ENCODE measurements around the gene SOWAHA. TPM values are rescaled to one million over a fixed set of nuclear protein-coding genes. Genes with fewer than 3 reads are reported as not detected.

Gene SOWAHA
- total and polyA plus RNA-seq, 2 donors = 1.0 to 4.3 TPM

- peaks cover 3 to 16% of the 10 kb centered on the region in 2 donors for H3K4me1 ChIP-seq (ENCODE audit: control insufficient read depth in 2 of 2, insufficient read depth in 2 of 2, low read length in 2 of 2)
- WGBS = 19% methylated on average over 26 of the region's 26 CpGs
- peaks cover 35 to 77% of the 10 kb centered on the region in 2 donors for H3K27me3 ChIP-seq (ENCODE audit: control insufficient read depth in 2 of 2, insufficient read depth in 1 of 2, low read length in 1 of 2)
- H3K9me3 ChIP-seq (ENCODE audit: control insufficient read depth in 2 of 2, insufficient read depth in 1 of 2, low read length in 1 of 2) = peaks cover 4 to 15% of the 10 kb centered on the region in 2 donors
- DNase-seq (ENCODE audit: low read depth in 6 of 9, low spot score in 9 of 9) = no peak
- peak overlapping the region; percentile 36 to 40 for H3K4me3 ChIP-seq (ENCODE audit: low read length in 2 of 2)
- H3K36me3 ChIP-seq (ENCODE audit: control insufficient read depth in 2 of 2, insufficient read depth in 2 of 2, low read length in 1 of 2) = no peaks in the 10 kb centered on the region
- H3K27ac ChIP-seq (ENCODE audit: low read depth in 1 of 2, low read length in 1 of 2) = no peak overlapping the region
Measured at GRCh38 chr5:132819468-132819867, 6.4 kb downstream of the SOWAHA start.

DNA sequence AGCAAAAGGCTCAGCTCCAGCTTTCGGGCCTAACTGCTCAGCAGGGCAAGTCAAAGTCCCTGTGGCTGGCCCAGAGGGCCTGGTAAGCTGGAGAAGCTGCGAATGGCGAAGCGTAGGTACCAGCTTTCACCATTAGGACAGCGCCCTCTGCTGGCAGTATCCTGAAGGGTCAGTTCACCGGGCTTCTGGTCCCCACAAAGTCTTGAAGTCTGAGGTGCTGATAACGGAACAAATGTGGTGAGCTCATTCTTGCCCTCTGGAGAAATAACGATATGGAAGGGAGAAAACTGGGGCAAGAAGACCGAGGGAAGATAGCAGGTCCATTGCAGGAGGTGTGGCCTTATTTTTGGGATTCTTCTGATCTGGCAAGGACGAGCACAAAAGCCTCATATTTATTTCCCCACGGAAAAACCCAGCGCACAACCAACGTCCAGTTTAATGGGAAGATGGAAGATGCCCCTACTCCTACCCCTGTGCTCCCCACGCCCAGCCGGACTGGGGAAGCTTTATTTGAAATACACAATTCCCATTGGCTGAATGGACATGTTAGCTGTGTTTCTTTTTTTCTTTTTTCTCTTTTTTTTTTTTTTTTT is 7.2 kb downstream of the SOWAHA start:
- peak; percentile 65 to 92 (median 81) for DNase-seq (ENCODE audit: low read depth in 6 of 9, low spot score in 9 of 9)
- 31% methylated on average over 15 of the region's 15 CpGs for WGBS
- Histone ChIP-seq H3K36me3 (ENCODE audit: control insufficient read depth in 2 of 2, insufficient read depth in 2 of 2, low read length in 1 of 2) (no peaks in the 10 kb centered on the region), H3K27me3 (ENCODE audit: control insufficient read depth in 2 of 2, insufficient read depth in 1 of 2, low read length in 1 of 2) (peaks cover 35 to 77% of the 10 kb centered on the region in 2 donors), H3K9me3 (ENCODE audit: control insufficient read depth in 2 of 2, insufficient read depth in 1 of 2, low read length in 1 of 2) (peaks cover 1 to 11% of the 10 kb centered on the region in 2 donors), H3K27ac (ENCODE audit: low read depth in 1 of 2, low read length in 1 of 2) (no peak overlapping the region), H3K4me1 (ENCODE audit: control insufficient read depth in 2 of 2, insufficient read depth in 2 of 2, low read length in 2 of 2) (peaks cover 6 to 19% of the 10 kb centered on the region in 2 donors), H3K4me3 (ENCODE audit: low read length in 2 of 2) (no peak overlapping the region)

GRCh38 chr5:132821350-132821749 is 8.2 kb downstream of the SOWAHA start:
- peaks cover 1 to 13% of the 10 kb centered on the region in 2 donors for H3K9me3 ChIP-seq (ENCODE audit: control insufficient read depth in 2 of 2, insufficient read depth in 1 of 2, low read length in 1 of 2)
- WGBS = 97% methylated on average over 3 of the region's 3 CpGs
- no peak overlapping the region for H3K27ac ChIP-seq (ENCODE audit: low read depth in 1 of 2, low read length in 1 of 2)
- no peak overlapping the region for H3K4me3 ChIP-seq (ENCODE audit: low read length in 2 of 2)
- DNase-seq (ENCODE audit: low read depth in 6 of 9, low spot score in 9 of 9) = no peak
- no peaks in the 10 kb centered on the region for H3K36me3 ChIP-seq (ENCODE audit: control insufficient read depth in 2 of 2, insufficient read depth in 2 of 2, low read length in 1 of 2)
- peaks cover 11 to 25% of the 10 kb centered on the region in 2 donors for H3K4me1 ChIP-seq (ENCODE audit: control insufficient read depth in 2 of 2, insufficient read depth in 2 of 2, low read length in 2 of 2)
- peaks cover 44 to 85% of the 10 kb centered on the region in 2 donors for H3K27me3 ChIP-seq (ENCODE audit: control insufficient read depth in 2 of 2, insufficient read depth in 1 of 2, low read length in 1 of 2)

GRCh38 chr5:132821791-132822190 is 8.7 kb downstream of the SOWAHA start:
- Histone ChIP-seq H3K36me3 (ENCODE audit: control insufficient read depth in 2 of 2, insufficient read depth in 2 of 2, low read length in 1 of 2) (no peaks in the 10 kb centered on the region), H3K27ac (ENCODE audit: low read depth in 1 of 2, low read length in 1 of 2) (no peak overlapping the region), H3K4me1 (ENCODE audit: control insufficient read depth in 2 of 2, insufficient read depth in 2 of 2, low read length in 2 of 2) (peaks cover 11 to 25% of the 10 kb centered on the region in 2 donors), H3K4me3 (ENCODE audit: low read length in 2 of 2) (no peak overlapping the region), H3K9me3 (ENCODE audit: control insufficient read depth in 2 of 2, insufficient read depth in 1 of 2, low read length in 1 of 2) (peaks cover 1 to 17% of the 10 kb centered on the region in 2 donors), H3K27me3 (ENCODE audit: control insufficient read depth in 2 of 2, insufficient read depth in 1 of 2, low read length in 1 of 2) (peaks cover 48 to 85% of the 10 kb centered on the region in 2 donors)
- 98% methylated on average over 1 of the region's 1 CpG for WGBS
- no peak for DNase-seq (ENCODE audit: low read depth in 6 of 9, low spot score in 9 of 9)

GRCh38 chr5:132822650-132823480 is 9.8 kb downstream of the SOWAHA start:
- H3K4me3 ChIP-seq (ENCODE audit: low read length in 2 of 2) = peak overlapping the region in 1 of 2 donors; percentile 7
- peaks cover 1 to 17% of the 10 kb centered on the region in 2 donors for H3K9me3 ChIP-seq (ENCODE audit: control insufficient read depth in 2 of 2, insufficient read depth in 1 of 2, low read length in 1 of 2)
- H3K36me3 ChIP-seq (ENCODE audit: control insufficient read depth in 2 of 2, insufficient read depth in 2 of 2, low read length in 1 of 2) = no peaks in the 10 kb centered on the region
- H3K27me3 ChIP-seq (ENCODE audit: control insufficient read depth in 2 of 2, insufficient read depth in 1 of 2, low read length in 1 of 2) = peaks cover 58 to 95% of the 10 kb centered on the region in 2 donors
- no peak for DNase-seq (ENCODE audit: low read depth in 6 of 9, low spot score in 9 of 9)
- 24% methylated on average over 68 of the region's 68 CpGs for WGBS
- H3K4me1 ChIP-seq (ENCODE audit: control insufficient read depth in 2 of 2, insufficient read depth in 2 of 2, low read length in 2 of 2) = peaks cover 11 to 25% of the 10 kb centered on the region in 2 donors
- H3K27ac ChIP-seq (ENCODE audit: low read depth in 1 of 2, low read length in 1 of 2) = no peak overlapping the region

- Histone ChIP-seq H3K9me3 (ENCODE audit: control insufficient read depth in 2 of 2, insufficient read depth in 1 of 2, low read length in 1 of 2) (peaks cover 1 to 17% of the 10 kb centered on the region in 2 donors), H3K27me3 (ENCODE audit: control insufficient read depth in 2 of 2, insufficient read depth in 1 of 2, low read length in 1 of 2) (peaks cover 65 to 99% of the 10 kb centered on the region in 2 donors), H3K4me1 (ENCODE audit: control insufficient read depth in 2 of 2, insufficient read depth in 2 of 2, low read length in 2 of 2) (peaks cover 11 to 25% of the 10 kb centered on the region in 2 donors), H3K4me3 (ENCODE audit: low read length in 2 of 2) (no peak overlapping the region), H3K36me3 (ENCODE audit: control insufficient read depth in 2 of 2, insufficient read depth in 2 of 2, low read length in 1 of 2) (no peaks in the 10 kb centered on the region), H3K27ac (ENCODE audit: low read depth in 1 of 2, low read length in 1 of 2) (no peak overlapping the region)
- DNase-seq (ENCODE audit: low read depth in 6 of 9, low spot score in 9 of 9) = no peak
- WGBS = 94% methylated on average over 7 of the region's 7 CpGs
Measured at GRCh38 chr5:132823481-132824050, 10.5 kb downstream of the SOWAHA start.

DNA sequence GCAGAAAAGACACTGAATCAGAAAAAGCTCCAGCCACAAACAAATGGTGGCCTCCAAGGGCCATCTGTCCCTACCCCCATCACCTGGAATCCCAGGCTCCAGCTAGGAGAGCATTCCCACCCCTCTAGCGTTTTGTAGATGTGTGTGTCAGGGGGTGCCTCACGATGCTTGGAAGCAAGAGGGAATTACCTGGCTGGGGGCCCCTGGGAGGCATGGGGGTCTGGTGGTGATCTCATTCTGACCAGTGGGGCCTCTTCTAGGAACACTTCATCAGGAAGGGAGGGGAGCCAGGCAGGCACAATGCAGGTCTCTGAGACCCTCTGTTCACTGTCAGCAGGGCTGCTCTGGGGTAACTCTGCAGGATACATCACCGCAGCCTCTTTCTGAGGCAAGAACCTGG is 11.3 kb downstream of the SOWAHA start:
- H3K4me3 ChIP-seq (ENCODE audit: low read length in 2 of 2) = no peak overlapping the region
- no peak overlapping the region for H3K27ac ChIP-seq (ENCODE audit: low read depth in 1 of 2, low read length in 1 of 2)
- H3K27me3 ChIP-seq (ENCODE audit: control insufficient read depth in 2 of 2, insufficient read depth in 1 of 2, low read length in 1 of 2) = peaks cover 71 to 99% of the 10 kb centered on the region in 2 donors
- DNase-seq (ENCODE audit: low read depth in 6 of 9, low spot score in 9 of 9) = no peak
- H3K9me3 ChIP-seq (ENCODE audit: control insufficient read depth in 2 of 2, insufficient read depth in 1 of 2, low read length in 1 of 2) = peaks cover 1 to 17% of the 10 kb centered on the region in 2 donors
- 98% methylated on average over 3 of the region's 3 CpGs for WGBS
- H3K4me1 ChIP-seq (ENCODE audit: control insufficient read depth in 2 of 2, insufficient read depth in 2 of 2, low read length in 2 of 2) = peaks cover 11 to 25% of the 10 kb centered on the region in 2 donors
- H3K36me3 ChIP-seq (ENCODE audit: control insufficient read depth in 2 of 2, insufficient read depth in 2 of 2, low read length in 1 of 2) = no peaks in the 10 kb centered on the region

GRCh38 chr5:132825033-132825833 is 12.1 kb downstream of the SOWAHA start:
- WGBS = 23% methylated on average over 71 of the region's 71 CpGs
- Histone ChIP-seq H3K27ac (ENCODE audit: low read depth in 1 of 2, low read length in 1 of 2) (no peak overlapping the region), H3K36me3 (ENCODE audit: control insufficient read depth in 2 of 2, insufficient read depth in 2 of 2, low read length in 1 of 2) (no peaks in the 10 kb centered on the region), H3K9me3 (ENCODE audit: control insufficient read depth in 2 of 2, insufficient read depth in 1 of 2, low read length in 1 of 2) (peaks cover 1 to 21% of the 10 kb centered on the region in 2 donors), H3K4me1 (ENCODE audit: control insufficient read depth in 2 of 2, insufficient read depth in 2 of 2, low read length in 2 of 2) (peaks cover 8 to 22% of the 10 kb centered on the region in 2 donors), H3K4me3 (ENCODE audit: low read length in 2 of 2) (peak overlapping the region in 1 of 2 donors; percentile 48), H3K27me3 (ENCODE audit: control insufficient read depth in 2 of 2, insufficient read depth in 1 of 2, low read length in 1 of 2) (peaks cover 68 to 99% of the 10 kb centered on the region in 2 donors)
- DNase-seq (ENCODE audit: low read depth in 6 of 9, low spot score in 9 of 9) = no peak

Measured in thymus (tissue), 11 donors.